WI38 (cell line): ENCODE measurements around the gene FLG2.

Experiments
- H3K4me3 ChIP-seq: 2 replicates; pipeline ENCODE4 v1.5.1; 2011; ENCODE audit warnings: low read depth, mild to moderate bottlenecking, control low read depth, low read length
- TF ChIP-seq, protein P1 (sequence below): IDR thresholded peaks from 2 replicates; pipeline ENCODE4 v1.5.1; 2012; ENCODE audit warnings: low read depth, mild to moderate bottlenecking, control low read depth, low read length

FLG2 gene

DNA sequence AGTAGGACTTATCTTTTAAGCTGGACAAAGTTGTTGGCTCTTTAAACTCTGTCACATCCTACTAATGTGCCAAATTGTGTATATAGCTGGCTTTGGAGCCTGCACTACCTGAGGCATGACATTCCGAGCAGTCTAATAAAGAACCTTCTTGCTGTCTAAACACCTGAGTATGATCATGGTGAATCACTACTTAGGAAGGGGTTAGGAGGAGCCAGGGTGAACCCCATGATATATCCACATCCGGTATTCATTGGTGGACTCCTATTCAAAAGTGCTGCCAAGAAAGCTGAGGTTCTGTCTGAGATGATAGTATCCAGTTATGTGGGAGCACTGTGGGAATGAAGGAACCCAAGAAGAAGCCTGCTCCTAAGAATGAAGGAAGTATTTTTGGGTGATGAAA, 27.1 kb upstream of the FLG2 start:
- TF ChIP-seq, protein P1, sequence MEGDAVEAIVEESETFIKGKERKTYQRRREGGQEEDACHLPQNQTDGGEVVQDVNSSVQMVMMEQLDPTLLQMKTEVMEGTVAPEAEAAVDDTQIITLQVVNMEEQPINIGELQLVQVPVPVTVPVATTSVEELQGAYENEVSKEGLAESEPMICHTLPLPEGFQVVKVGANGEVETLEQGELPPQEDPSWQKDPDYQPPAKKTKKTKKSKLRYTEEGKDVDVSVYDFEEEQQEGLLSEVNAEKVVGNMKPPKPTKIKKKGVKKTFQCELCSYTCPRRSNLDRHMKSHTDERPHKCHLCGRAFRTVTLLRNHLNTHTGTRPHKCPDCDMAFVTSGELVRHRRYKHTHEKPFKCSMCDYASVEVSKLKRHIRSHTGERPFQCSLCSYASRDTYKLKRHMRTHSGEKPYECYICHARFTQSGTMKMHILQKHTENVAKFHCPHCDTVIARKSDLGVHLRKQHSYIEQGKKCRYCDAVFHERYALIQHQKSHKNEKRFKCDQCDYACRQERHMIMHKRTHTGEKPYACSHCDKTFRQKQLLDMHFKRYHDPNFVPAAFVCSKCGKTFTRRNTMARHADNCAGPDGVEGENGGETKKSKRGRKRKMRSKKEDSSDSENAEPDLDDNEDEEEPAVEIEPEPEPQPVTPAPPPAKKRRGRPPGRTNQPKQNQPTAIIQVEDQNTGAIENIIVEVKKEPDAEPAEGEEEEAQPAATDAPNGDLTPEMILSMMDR = no peak
- H3K4me3 ChIP-seq = no peak overlapping the region

DNA sequence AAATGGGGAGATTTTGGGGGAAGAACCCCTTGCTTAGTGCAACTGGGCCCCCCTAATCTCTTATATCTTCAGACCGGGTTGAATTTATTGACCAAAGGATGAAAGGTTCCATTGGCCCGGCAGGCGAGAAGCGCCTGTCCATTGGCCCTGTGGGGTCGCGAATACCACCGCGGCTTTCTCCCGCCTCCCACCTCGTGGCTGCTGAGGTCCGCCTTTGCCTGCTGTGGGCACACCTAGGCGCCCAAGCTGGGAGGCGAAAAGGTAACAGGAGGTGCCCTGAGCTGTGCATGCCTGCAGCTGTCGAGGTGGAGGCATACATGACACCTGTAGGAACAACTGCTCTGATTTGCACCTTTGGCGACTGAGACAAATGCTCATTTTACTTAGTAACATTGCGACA, 21.1 kb upstream of the FLG2 start:
- TF ChIP-seq, protein P1 = no peak
- H3K4me3 ChIP-seq = no peak overlapping the region

DNA sequence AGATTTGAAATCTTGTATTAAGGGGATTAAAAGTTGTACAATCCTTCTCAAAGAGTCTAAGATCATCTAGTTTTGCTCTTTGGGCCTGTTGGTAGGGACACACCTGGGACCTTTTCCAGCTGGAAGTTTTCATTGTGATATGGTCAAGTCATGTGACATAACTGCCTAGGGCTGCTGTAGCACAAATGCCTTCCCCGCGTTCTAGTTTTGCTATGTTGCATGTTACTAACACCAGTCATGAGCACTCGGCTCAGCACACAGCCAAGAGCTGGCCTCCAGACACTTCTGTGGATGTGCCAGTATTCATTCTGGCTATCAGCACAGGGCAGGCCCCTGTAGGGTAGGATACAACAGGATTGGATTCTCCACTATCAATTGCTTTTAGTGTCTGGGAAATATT, 14.6 kb upstream of the FLG2 start:
- TF ChIP-seq, protein P1 = no peak

DNA sequence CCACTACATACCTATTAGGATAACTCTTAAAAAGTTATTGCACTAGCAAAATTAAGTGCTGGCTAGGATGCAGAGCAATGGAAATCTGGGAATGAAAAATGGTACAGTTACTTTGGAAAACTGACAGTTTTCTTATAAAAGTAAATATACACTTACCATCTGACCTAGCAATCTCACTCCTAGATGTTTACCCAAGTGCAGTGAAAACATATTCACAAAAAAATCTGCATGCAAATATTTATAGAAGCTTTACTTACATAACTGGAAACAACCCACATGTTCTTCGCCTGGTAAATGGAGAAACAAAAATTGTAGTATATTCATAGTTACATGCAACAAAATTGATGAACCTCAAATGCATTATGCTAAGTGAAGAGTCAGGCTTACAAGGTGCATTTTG, 12.9 kb upstream of the FLG2 start:
- TF ChIP-seq, protein P1 = no peak
- no peak overlapping the region for H3K4me3 ChIP-seq

More for the DNA sequence above, 14.6 kb upstream of the FLG2 start:
- no peak overlapping the region for H3K4me3 ChIP-seq

DNA sequence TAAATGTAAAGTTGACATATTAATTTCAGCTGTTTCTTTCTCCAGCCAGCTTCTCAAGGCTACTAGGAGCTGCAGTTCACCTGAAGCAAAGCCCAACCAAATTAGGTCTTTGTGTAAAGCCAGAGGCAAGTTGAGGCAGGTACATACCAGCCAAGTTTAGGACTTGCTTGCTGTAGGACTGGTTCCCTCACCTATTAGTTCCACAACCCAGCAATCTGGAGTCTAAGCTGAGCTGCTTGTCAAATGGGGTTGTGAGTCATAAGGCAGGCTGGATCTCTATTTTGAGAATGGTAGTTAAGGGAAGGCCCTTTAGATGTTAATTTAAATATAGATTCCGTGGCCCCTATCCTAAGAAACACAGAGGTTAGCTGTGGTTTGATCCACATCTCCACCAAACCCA, 7.6 kb upstream of the FLG2 start:
- TF ChIP-seq, protein P1 = no peak
- no peak overlapping the region for H3K4me3 ChIP-seq

DNA sequence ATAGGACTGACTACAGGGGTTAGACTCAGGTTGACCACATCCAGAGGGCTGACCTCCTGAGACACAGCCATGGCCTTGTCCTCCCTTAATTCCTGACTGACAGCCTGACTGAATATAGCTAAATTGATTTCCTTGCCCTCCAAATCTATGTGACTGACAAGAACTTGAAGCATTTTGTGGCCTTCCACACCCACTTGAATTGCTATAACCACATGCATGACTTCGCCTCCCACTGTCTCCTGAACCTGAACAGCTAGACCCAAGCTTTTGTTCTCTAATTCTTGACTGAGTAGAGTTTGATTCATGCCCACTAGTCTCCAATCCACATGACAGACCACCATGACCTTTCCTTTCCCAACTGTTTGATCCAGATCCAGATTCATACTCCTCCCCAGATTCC, 3.1 kb downstream of the FLG2 start:
- no peak overlapping the region for H3K4me3 ChIP-seq
- TF ChIP-seq, protein P1 = no peak

DNA sequence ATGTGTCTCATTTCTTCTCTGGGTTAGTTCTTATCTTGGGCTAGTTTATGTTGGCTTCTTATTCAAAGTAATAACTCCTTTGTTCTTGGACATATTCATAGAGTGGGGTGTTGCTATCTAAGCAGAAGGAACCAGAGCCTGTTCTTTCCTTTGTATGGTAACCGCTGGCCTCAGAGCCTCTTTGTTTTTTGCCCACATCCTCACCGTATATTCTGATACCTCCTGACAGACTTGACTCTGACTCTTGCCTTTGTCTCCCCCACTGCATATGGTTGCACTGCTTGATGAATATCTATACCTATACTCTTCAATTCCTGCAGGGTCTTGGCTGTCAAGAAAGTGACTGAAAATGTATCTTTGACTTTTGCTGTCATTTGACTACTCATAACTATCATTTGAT, 10.2 kb downstream of the FLG2 start:
- no peak overlapping the region for H3K4me3 ChIP-seq
- TF ChIP-seq, protein P1 = no peak

DNA sequence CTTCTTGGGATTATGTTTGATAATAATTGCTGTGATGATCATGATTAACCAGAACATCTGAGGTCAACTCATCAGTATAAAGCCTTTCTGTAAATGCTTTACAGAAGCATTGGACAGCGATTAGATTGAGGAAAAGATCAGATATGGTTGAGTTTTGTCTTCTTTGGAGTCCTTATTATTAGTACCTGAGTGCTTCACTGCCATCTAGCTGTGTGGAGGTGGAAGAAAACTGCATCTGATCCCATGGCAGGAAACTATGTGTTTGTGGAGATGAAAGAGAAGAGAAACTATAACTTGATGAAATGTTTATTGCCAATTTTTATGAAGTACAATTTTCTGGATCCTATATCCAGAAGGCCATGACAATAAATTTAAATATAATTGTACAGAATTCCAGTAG, 11.4 kb downstream of the FLG2 start:
- TF ChIP-seq, protein P1 = no peak
- no peak overlapping the region for H3K4me3 ChIP-seq
